GM19467 (cell line): ENCODE results near the gene PAM16.

Source experiments
- ATAC-seq: cut with Tn5 transposase; IDR thresholded peaks from one replicate; pipeline ENCODE4 v1.9.1; 2021; ENCODE audit warnings: mild to moderate bottlenecking, moderate library complexity; ENCODE audit not compliant: unreplicated experiment

PAM16 gene

GRCh38 chr16:4371357-4372000 lies 20.4 kb upstream of the PAM16 start, which contains the start of gene VASN:
TSS of gene VASN (plus strand) at chr16:4371848. CDS start at chr16:4380878, 9,030 bp downstream.
- ATAC-seq = no peak

- ATAC-seq = no peak
Observed at GRCh38 chr16:4370570-4371356, 19.6 kb upstream of the PAM16 start.

- no peak for ATAC-seq
Observed at GRCh38 chr16:4370151-4370550, 19.0 kb upstream of the PAM16 start.

- no peak for ATAC-seq
Observed at GRCh38 chr16:4369007-4369733, 18.0 kb upstream of the PAM16 start.

GRCh38 chr16:4367393-4367856 lies 16.3 kb upstream of the PAM16 start:
- no peak for ATAC-seq

GRCh38 chr16:4366016-4366415 lies 14.9 kb upstream of the PAM16 start:
- ATAC-seq = no peak

- ATAC-seq = no peak
Observed at GRCh38 chr16:4365615-4366014, 14.5 kb upstream of the PAM16 start.

- no peak for ATAC-seq
Observed at GRCh38 chr16:4365014-4365406, 13.9 kb upstream of the PAM16 start.

- no peak for ATAC-seq
Observed at GRCh38 chr16:4364196-4365013, 13.3 kb upstream of the PAM16 start.

GRCh38 chr16:4362476-4363135 lies 11.5 kb upstream of the PAM16 start:
- ATAC-seq = no peak

GRCh38 chr16:4361944-4362311 lies 10.8 kb upstream of the PAM16 start:
- ATAC-seq = no peak

GRCh38 chr16:4361033-4361943 lies 10.2 kb upstream of the PAM16 start:
- no peak for ATAC-seq

GRCh38 chr16:4360538-4361021 lies 9.5 kb upstream of the PAM16 start:
- no peak for ATAC-seq

- no peak for ATAC-seq
Observed at GRCh38 chr16:4359914-4360313, 8.8 kb upstream of the PAM16 start.

- ATAC-seq = no peak
Observed at GRCh38 chr16:4358831-4359561, 7.9 kb upstream of the PAM16 start.

- no peak for ATAC-seq
Observed at GRCh38 chr16:4358236-4358635, 7.1 kb upstream of the PAM16 start.

- ATAC-seq = no peak
Observed at GRCh38 chr16:4356820-4357219, 5.7 kb upstream of the PAM16 start.
